H1 (cell line): ENCODE measurements around the gene CPNE5. TPM values are rescaled to one million over a fixed set of nuclear protein-coding genes. Genes with fewer than 3 reads are reported as not detected.

Experiments
- CHD2 ChIP-seq: IDR thresholded peaks from 2 replicates; pipeline ENCODE4 v1.6.1; 2012; ENCODE audit warnings: low read length, improper control_type of control experiment
- HDAC2 ChIP-seq, 2 experiments: fragments of 300-600 bp in 1 of 2; sonication (generic) in 1 of 2; IDR thresholded peaks; 2 replicates each; pipeline ENCODE4 v1.6.1; 2011 to 2012; ENCODE audit warnings: low read depth in 2 of 2, low read length in 2 of 2, mild to moderate bottlenecking in 2 of 2, moderate library complexity in 2 of 2, borderline replicate concordance in 1 of 2, inconsistent platforms in 1 of 2
- KDM1A ChIP-seq: fragments of 200-600, 300-600 bp; sonication (generic); IDR thresholded peaks from 2 replicates; pipeline ENCODE4 v1.7.1; 2016; ENCODE audit warnings: mild to moderate bottlenecking, low read length, borderline replicate concordance
- KDM5A ChIP-seq: fragments of 200-600 bp; IDR thresholded peaks from 2 replicates; pipeline ENCODE4 v1.7.1; 2012; ENCODE audit warnings: mild to moderate bottlenecking, low read length, inconsistent platforms, mixed read lengths
- RNF2 ChIP-seq: fragments of 200-900, 300-1000 bp; sonication (generic); IDR thresholded peaks from 2 replicates; pipeline ENCODE4 v1.7.1; 2016; ENCODE audit warnings: borderline replicate concordance, low read depth, mild to moderate bottlenecking, antibody characterized with exemption, low read length; ENCODE audit not compliant: poor library complexity, severe bottlenecking; ENCODE audit errors: missing control alignments
- SUZ12 ChIP-seq: fragments of 200-600 bp; sonication (generic); IDR thresholded peaks from 2 replicates; pipeline ENCODE4 v1.6.1; 2012; ENCODE audit warnings: mild to moderate bottlenecking, inconsistent platforms, low read length, moderate library complexity, mixed read lengths
- polyA plus RNA-seq, 7 experiments: library from polyadenylated mRNA; depleted of rRNA in 3 of 7; stranded (reverse) in 5 of 7; unstranded in 2 of 7; fragments of >200 nt in 5 of 7; fragments of 200-250 nt in 2 of 7; gene quantifications; 1 replicate in 5 of 7; 2 replicates in 1 of 7; 4 replicates in 1 of 7; pipeline versions ENCODE4 v1.2.1 to v1.2.3, GENCODE V29; 2011 to 2013; ENCODE audit warnings: missing spikeins in 2 of 7, mixed read lengths in 2 of 7
- total RNA-seq: library from RNA; stranded (reverse); fragmentation: NEBNext Ultra II Directional; extraction: Animal tissue kit (Norgen Biotek cat#: 25700); gene quantifications from 2 replicates; pipeline ENCODE4 v1.2.1, GENCODE V29; 2021

Gene CPNE5
- total and polyA plus RNA-seq, 2 of the 8 experiments (the other 6 are each of a cell fraction or from before 2014, with no cell fraction given): 0.88 to 1.8 TPM

GRCh38 chr6:36694616-36695015 is 144.6 kb downstream of the CPNE5 start (continued):
- TF ChIP-seq HDAC2 (IDR thresholded peaks at IDR 0.05; ENCODE audit: borderline replicate concordance in 1 of 2, low read depth in 2 of 2, low read length in 2 of 2) (no peak), KDM5A (no peak), KDM1A (no peak), CHD2 (no peak), SUZ12 (no peak), RNF2 (no peak)
